CD4-positive, alpha-beta T cell treated with Interleukin-17A for 1 hour (primary cell): ENCODE measurements around the gene EIF4E3.

Source experiments
- DNase-seq: peaks from one replicate; pipeline ENCODE4 v3.0.0-alpha.2; 2020

EIF4E3 gene

DNA sequence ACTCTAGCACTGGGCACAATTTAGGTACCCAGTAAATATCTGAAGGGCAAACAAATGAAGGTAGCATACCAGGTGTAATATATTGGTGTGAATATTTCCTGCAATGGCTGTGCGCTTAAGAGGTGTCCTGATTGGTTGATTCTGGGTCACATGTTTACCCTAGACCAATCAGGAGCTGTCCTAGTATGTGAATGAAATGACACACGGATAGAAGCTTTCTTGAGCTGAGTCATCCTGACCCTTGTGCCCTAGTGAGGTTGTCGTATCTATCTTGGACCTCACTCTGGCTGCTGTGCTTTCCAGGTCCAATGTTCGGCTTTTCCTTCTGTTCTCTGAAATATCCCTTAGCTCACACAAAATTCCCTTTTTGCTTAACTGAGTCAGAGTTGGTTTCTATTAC lies 83.5 kb downstream of the EIF4E3 start:
- DNase-seq, result no peak

DNA sequence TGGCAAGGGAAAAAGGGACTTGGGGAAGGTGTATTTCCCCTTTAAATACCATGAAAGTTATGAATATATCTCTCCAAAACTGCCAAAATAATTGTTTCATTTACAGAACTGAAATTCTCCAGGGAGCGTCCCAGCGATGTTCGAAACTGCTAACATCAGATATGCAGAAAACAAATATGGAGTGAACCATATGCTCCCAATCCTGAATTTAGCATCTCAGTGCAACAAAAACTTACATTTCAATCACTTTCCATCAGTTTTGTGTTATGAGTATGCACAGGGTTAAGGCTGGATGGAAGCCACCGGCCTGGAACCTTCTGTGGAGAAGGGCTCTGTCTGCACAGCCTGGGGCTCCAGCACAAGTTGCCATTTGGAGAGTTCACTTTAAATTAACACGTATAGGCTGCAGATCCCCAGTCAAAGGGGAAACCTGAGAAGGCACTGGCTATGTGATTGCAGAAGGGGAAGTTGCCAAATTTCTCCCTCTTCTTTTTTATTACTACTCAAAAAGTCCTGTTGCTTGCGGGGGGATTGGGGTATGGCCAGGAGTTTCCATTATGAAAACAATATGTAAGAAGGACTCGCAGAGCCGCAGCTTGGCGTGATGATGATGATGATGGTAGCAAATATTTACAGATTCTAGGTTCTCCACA lies 84.7 kb downstream of the EIF4E3 start:
- no peak for DNase-seq

GRCh38 chr3:71636482-71636881 lies 88.7 kb downstream of the EIF4E3 start:
- DNase-seq, result no peak

GRCh38 chr3:71636001-71636400 lies 89.2 kb downstream of the EIF4E3 start:
- DNase-seq, result no peak

DNA sequence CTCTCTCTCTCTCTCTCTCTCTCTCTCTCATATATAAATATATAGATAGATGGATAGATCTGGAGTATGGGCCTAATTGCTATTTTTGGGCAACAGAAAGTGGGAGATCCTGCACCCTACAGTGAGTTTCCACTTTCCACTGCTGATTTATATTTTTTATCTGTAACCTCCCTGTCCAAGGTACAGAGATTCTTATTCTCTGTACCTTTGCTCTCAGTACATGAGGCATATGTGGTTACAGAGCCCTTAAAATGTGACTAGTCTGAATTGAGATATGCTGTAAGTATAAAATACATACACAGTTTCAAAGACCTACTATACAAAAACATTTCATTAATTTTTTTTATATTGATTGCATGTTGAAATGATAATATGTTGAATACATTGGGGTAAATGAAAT lies 90.5 kb downstream of the EIF4E3 start:
- no peak for DNase-seq

- no peak for DNase-seq
Measured at GRCh38 chr3:71629711-71630110, 95.5 kb downstream of the EIF4E3 start.

DNA sequence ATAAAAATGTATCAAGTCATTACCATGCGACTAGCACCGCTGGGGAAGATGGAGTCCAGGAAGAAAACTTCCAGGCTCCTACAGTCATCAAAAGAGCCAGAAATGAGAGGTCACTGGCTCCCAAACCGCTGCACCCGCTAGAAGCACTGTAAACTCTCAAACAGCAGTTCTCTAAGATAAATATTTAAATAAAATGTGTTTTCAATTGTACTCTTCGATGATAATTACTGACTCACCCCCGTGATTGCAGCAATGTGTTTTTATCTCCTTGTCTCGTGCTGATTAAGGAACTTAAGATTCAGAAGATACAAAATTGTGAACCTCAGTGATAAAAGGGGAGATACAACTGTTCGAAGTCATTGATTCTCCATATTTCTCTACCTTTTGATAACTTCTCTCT lies 95.9 kb downstream of the EIF4E3 start:
- no peak for DNase-seq

DNA sequence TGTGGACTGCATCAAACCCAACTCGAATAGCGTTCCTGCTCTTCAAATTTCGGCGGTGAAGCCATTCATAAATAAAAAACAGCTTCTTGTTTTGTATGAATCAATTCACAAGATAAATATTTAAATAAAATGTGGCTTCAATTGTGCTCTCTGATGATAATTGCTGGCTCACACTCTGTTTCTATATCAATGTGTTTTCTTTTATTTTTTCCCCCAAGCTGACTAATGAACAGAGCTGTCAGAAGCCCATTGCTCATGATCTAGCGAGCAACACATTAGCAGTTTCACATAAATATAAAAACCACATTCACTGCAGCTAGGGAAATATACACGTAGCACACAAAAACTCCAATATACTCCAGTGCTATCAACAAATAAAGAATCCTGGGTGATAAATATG lies 96.7 kb downstream of the EIF4E3 start:
- no peak for DNase-seq

DNA sequence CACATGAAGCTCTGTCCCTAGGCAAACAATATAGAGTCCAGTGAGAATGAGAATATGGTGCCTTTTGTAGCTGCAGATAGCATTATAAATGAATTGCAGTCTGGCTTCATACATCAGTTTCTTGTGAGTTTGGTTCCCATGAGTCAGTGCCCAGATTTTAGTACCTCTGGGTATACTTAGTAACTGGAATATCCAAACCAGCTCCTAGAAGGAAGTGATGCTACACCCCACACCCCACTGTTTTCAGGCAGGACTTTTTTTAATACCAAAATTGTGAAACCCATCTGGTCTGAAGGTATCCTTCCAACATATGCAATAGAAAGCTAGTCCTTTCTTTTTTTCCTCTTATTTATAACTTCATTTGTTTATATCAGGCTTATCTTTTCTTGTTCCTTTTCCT lies 99.5 kb downstream of the EIF4E3 start:
- no peak for DNase-seq
